Measurements from ENCODE around the gene CCL26. TPM values are rescaled to one million over a fixed set of nuclear protein-coding genes. Genes with fewer than 3 reads are reported as not detected.

CCL26 gene, protein sequence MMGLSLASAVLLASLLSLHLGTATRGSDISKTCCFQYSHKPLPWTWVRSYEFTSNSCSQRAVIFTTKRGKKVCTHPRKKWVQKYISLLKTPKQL
- total RNA-seq = not detected in 2 replicates
- not detected in 2 replicates for polyA plus RNA-seq
- polyA plus RNA-seq (2011; cell fraction: cytosol; rRNA removed) = not detected in 2 replicates
- not detected in 2 replicates for polyA plus RNA-seq (2011; cell fraction: nucleus; rRNA removed)
- 0.71 TPM in 1 of 2 replicates, not detected in the other for polyA plus RNA-seq (2012)
- polyA minus RNA-seq = not detected in 2 replicates
- not detected for polyA minus RNA-seq (2011; cell fraction: cytosol; rRNA and poly(A)+ RNA removed)
- not detected in 2 replicates for polyA minus RNA-seq (2011; cell fraction: nucleus; rRNA and poly(A)+ RNA removed)
- not detected for Bru-seq, nascent RNA
- not detected for BruChase-seq, experiment 1, labeled RNA remaining after a 6-hour chase
- not detected for BruChase-seq, experiment 2, labeled RNA remaining after a 2-hour chase
- long read RNA-seq = 0 reads

GRCh38 chr7:75772081-75773077 is at the start of gene CCL26:
Gene CCL26, minus strand, starts transcription at chr7:75772211. Its CDS starts 35 bp downstream, at chr7:75772176.
- BruUV-seq (replicated peaks) = no TSS peak
- H3K4me1 ChIP-seq (ENCODE audit: control insufficient read depth, extremely low read depth, insufficient read depth, low read length) = no peaks in the 10 kb centered on the region
- intact Hi-C loops (cut with micrococcal nuclease) (no loop called here), dilution Hi-C loops (cut with MboI; ENCODE audit: extremely low pct_ligation_motif_present, low sequenced_read_pairs) (no loop called here)
- no peaks in the 10 kb centered on the region for H4K20me1 ChIP-seq (replicated peaks; ENCODE audit: control insufficient read depth, extremely low read depth, insufficient read depth, low read length)
- FAIRE-seq (no peak), DNase-seq (ENCODE audit: low read depth, low spot score) (no peak)
- H3K27me3 ChIP-seq (ENCODE audit: control insufficient read depth in 2 of 2, insufficient read depth in 2 of 2, low read length in 2 of 2) = peaks cover 0 to 2% of the 10 kb centered on the region in 2 experiments
- H3K79me2 ChIP-seq (ENCODE audit: control insufficient read depth, insufficient read depth, low read length) = no peaks in the 10 kb centered on the region
- ChIA-PET POLR2A (no interaction called here), CTCF (interaction anchor here (1.0 to 1.8 kb wide), 2 partner anchors 10 to 16 kb away, joined by 4 to 12 read pairs; no protein-coding TSS in a partner anchor)
- H3K27ac ChIP-seq (ENCODE audit: insufficient read depth, low read depth, low read length) = no peak within 1 kb of the TSS
- H2AFZ ChIP-seq (ENCODE audit: low read depth, low read length) = no peak within 1 kb of the TSS
- no peak within 1 kb of the TSS for H3K9ac ChIP-seq (replicated peaks; ENCODE audit: extremely low read depth, insufficient read depth, low read length)
- H3K4me2 ChIP-seq (ENCODE audit: insufficient read depth, low read length) = no peak within 1 kb of the TSS
- TF ChIP-seq POLR2AphosphoS5 (IDR thresholded peaks at IDR 0.05; ENCODE audit: insufficient read depth, low read depth, low read length) = no peak
- no peak for TF ChIP-seq GATA2 (IDR thresholded peaks at IDR 0.05; ENCODE audit: insufficient read depth, insufficient read length, low read depth, low read length)
- no peak for TF ChIP-seq JUN (IDR thresholded peaks at IDR 0.05; ENCODE audit: borderline replicate concordance, insufficient read depth, insufficient read length, low read depth)
- TF ChIP-seq EZH2 (IDR thresholded peaks at IDR 0.05; ENCODE audit: borderline replicate concordance, low read depth, low read length, severe bottlenecking) = no peak
- no peak for TF ChIP-seq MYC (IDR thresholded peaks at IDR 0.05; ENCODE audit: low read depth, low read length)
- no peak for TF ChIP-seq MAX (IDR thresholded peaks at IDR 0.05; ENCODE audit: insufficient read depth, insufficient read length)
- TF ChIP-seq, protein P1, sequence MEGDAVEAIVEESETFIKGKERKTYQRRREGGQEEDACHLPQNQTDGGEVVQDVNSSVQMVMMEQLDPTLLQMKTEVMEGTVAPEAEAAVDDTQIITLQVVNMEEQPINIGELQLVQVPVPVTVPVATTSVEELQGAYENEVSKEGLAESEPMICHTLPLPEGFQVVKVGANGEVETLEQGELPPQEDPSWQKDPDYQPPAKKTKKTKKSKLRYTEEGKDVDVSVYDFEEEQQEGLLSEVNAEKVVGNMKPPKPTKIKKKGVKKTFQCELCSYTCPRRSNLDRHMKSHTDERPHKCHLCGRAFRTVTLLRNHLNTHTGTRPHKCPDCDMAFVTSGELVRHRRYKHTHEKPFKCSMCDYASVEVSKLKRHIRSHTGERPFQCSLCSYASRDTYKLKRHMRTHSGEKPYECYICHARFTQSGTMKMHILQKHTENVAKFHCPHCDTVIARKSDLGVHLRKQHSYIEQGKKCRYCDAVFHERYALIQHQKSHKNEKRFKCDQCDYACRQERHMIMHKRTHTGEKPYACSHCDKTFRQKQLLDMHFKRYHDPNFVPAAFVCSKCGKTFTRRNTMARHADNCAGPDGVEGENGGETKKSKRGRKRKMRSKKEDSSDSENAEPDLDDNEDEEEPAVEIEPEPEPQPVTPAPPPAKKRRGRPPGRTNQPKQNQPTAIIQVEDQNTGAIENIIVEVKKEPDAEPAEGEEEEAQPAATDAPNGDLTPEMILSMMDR (IDR thresholded peaks at IDR 0.05; ENCODE audit: extremely low read depth in 1 of 2, insufficient read depth in 1 of 2, low read depth in 1 of 2, low read length in 2 of 2) = no peak
- no peak for TF ChIP-seq POLR2A (IDR thresholded peaks at IDR 0.05; ENCODE audit: low read depth, low read length)
- no peak for TF ChIP-seq FOS (IDR thresholded peaks at IDR 0.05; ENCODE audit: borderline replicate concordance, insufficient read depth, low read length)
- no peaks in the 10 kb centered on the region for H3K9me3 ChIP-seq (replicated peaks; ENCODE audit: control insufficient read depth, insufficient read depth, low read length)
- H3K36me3 ChIP-seq (ENCODE audit: control insufficient read depth in 2 of 2, extremely low read depth in 1 of 2, insufficient read depth in 2 of 2, low read length in 2 of 2) = no peaks in the 10 kb centered on the region
- no peaks in the 10 kb centered on the region for H3K9me1 ChIP-seq (replicated peaks; ENCODE audit: control insufficient read depth, extremely low read depth, insufficient read depth, low read length)
- no peak within 1 kb of the TSS for H3K4me3 ChIP-seq (replicated peaks in 1 of 3; ENCODE audit: insufficient read depth in 1 of 3, low read depth in 1 of 3, low read length in 3 of 3)

Measured in endothelial cell of umbilical vein (primary cell).